HPDE6-E6E7 (cell line): ENCODE measurements around the gene LCE3A.
"Not testable (repeated sequence)": the region's sequence is repeated elsewhere in the genome, so short reads cannot be mapped to it uniquely, and the experiment has no call there.

Source experiments
- DNase-seq: peaks from one replicate; pipeline ENCODE4 v3.0.0; 2011; ENCODE audit warnings: missing footprints; ENCODE audit errors: extremely low spot score

LCE3A gene, protein sequence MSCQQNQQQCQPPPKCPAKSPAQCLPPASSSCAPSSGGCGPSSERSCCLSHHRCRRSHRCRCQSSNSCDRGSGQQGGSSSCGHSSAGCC

DNA sequence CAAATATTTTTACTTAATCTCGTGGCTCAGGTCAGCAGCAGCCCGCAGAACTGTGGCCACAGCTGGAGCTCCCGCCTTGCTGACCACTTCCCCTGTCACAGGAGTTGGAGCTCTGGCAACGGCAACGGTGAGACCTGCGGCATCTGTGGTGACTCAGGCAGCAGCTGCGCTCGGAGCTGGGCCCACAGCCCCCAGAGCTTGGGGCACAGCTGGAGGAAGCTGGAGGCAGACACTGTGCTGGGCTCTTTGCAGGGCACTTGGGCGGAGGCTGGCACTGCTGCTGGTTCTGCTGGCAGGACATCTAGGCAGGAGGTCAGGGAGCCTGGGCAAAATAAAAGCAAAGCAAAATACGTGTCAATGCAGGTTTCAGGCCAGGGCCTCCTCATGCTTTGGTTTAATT, at the start of gene LCE3A:
TSS of gene LCE3A (minus strand) at position 301 of the 400 bp plus-strand sequence. CDS start at position 301, 0 bp downstream.
- DNase-seq, result no peak

DNA sequence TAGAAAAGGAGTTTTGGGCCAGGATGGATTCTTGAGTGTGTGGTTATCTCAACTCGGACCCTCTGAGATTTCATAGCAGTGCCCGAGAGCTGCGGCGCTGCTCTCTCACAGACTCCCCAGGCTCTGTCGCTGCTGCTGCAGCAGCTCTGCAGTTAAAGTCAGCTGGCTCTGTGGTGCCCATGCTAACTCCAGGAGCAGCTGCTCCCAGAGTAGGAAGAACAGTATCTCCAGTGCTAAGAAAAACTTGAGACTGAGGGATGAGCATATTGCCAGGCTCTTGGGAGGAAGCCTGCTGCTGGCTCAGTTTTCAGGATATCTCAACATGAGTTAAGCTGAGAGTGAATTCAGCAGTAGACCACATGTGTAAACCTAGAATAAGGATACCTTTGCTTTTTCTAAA, 44.7 kb upstream of the LCE3A start:
- DNase-seq, result no peak

DNA sequence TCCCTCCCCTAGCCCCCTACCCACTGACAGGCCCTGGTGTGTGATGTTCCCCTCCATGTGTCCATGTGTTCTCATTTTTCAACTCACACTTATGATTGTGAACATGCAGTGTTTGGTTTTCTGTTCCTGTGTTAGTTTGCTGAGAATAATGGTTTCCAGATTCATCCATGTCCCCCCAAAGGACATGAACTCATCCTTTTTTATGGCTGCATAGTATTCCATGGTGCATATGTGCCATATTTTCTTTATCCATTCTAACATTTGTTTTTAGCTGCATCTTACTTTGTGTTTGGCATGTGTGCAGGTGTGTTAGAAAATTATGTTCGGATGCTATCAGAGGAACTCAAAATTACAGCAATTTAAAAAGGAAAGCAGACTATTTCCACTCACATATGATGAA, 43.3 kb upstream of the LCE3A start:
- not testable (repeated sequence) for DNase-seq

DNA sequence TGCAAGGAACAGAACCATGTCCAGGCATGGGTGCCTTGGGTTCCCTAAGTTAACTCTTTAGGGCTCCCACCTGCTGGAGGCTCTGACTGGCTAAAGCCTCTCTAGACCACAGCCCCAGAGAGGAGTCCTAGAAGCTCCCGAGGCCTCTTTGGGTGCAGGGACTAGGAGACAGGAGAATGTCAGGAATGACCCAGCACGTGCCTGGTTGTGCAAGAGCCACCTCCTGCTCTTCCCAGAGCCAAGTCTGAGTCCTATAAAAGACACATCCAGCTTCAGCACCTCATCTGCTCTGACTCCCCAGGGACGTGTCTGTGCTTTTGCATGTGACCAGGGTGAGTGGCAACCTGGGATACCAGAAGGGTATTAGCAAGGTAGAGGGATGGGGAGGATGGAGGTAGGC, 40.2 kb upstream of the LCE3A start, which contains the start of gene LCE2D:
TSS of gene LCE2D (plus strand) at position 283 of the 400 bp plus-strand sequence. CDS start 726 bp downstream, outside the sequence.
- DNase-seq, result no peak

DNA sequence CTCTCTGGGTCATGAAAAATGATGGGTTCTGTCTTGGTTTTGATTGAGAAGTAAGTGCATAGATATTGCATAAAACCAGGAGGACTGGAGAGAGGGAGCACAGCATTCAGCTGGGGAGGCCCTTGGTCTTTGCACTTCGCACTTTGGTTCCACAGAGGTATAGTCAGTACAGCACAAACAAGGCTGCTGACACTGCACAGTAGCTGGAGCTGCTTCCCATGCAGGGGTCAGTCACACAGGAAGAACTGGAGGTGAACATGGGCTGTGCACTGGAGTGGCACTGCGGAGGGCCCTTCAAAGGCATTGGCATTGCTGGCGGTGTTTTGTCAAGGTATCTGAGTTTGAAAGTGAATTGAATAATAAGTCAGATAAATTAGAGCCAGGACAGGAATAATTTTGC, 35.7 kb upstream of the LCE3A start:
- DNase-seq, result no peak

DNA sequence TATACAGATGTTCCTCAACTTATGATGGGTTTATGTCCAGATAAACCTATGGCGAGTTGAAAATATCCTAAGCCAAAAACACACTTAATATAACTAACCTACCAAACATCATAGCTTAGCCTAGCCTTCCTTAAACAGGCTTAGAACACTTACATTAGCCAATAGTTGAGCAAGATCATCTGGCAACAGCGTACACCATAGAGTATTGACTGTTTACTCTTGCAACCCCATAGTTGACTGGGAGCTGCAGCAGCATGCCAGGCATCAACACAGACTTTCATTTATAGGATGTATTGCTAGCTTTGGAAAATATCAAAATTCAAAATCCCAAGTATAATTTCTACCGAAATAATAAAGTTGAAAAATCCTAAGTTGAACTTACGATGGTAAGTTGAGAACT, 34.8 kb upstream of the LCE3A start:
- DNase-seq, result no peak

DNA sequence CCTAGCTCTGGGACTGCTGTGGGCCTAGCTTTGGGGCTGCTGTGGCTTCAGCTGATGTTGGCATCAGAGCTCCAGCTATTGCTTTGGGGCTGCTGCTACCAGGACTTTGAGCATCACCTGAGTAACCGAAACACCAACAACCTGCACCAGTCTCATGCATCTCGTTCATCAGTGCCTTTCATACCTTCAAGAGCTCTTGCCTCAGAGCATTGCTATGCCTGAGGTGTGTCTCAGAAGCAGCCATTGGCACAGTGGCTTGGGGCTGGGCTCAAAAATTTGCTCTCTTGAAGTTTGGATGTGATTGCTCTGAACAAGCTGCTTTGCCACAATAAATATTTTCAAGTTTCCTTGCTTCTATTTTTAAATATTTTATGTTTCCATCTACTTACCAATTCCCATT, 33.6 kb upstream of the LCE3A start:
- no peak for DNase-seq

DNA sequence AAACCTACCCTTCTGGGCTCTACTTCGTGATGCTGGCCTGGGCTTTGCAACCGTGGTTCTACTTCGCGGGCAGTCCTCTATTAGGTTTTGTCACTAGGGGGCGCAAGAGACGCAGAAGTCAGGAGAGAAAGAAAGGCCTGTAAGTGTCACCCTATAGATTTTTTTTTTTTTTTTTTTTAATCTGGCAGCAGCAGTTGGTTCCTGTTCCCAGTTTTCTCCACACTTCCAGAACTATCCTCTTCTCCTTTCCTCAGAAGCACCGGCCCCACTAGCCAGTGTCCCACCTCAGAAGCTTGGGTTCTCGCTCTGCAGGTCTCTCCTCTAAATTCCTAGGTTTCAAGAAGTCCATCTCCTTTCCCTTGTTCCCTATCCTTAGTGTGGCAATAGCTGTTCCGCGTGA, 31.2 kb upstream of the LCE3A start:
- DNase-seq, result peak; percentile 67

DNA sequence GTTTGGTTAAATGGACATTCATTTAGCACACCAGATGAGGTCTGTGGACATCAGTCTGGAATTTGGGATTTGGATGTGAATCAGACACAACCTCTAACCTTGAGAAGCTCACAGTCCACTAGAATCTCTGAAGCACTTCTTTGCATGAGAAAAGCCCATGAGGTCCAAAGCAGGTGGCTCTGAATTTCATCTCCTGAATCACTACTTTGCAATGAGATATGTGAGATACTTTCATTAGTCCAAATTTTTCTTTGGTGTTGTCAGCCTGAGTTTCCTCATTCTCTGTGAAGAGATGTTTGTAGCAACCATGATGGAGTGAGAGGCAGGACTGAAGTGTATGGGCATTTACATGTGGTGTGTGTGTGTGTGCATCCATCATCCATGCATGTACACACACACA, 23.8 kb upstream of the LCE3A start:
- no peak for DNase-seq

DNA sequence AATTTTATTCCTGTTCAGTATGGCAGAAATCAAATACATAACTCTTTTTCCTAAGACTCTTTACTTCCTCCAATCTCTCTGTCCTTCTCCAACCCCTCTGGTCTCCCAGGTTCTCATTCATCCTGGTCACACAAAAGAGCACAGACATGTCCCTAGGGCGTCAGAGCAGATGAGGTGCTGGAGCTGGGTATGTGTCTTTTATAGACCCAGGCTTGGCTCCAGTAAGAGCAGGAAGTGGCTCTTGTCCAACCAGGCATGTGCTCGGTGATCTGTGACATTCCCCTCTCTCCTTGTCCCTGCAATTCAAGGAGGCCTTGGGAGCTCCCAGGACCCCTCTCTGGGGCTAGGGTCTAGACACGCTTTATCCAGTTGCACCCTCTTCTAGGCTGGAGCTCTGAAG, 22.2 kb upstream of the LCE3A start:
- no peak for DNase-seq

DNA sequence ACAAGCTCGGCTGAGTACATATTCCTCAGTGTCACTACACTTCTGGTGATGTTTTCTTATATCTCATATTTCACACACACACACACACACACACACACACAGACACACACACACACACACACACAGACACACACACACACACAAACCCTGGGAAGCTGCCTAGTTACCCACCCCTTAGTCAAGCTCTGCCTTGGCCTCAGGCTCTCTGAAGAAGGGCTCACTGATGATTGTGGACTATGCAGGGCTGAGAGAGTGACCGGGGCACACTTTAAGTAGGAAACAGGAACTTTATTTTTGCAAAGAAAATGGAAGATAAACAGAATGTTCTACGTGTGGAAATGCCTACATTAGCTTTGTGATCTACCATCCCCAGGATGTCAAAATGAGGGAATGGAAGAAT, 21.0 kb upstream of the LCE3A start:
- no peak for DNase-seq

DNA sequence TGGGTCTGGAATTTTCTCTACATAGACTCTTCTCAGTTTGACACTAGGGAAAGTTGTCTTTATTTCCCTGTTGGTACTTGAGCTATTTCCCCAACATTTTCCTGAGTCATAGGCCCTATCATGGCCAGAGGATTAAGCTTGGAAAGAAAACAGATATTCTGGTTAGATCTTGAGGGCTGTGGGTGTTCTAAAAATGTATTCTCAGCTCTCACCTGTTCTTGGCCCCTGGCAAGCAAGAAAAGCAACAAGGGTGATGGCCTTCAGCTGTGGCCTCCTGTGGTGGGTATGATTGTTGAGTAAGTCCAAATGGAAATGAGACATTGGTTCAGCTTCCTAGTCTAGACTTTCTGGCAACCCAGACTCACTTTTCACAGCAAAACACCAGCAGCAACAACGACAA, 17.4 kb upstream of the LCE3A start:
- DNase-seq, result no peak

DNA sequence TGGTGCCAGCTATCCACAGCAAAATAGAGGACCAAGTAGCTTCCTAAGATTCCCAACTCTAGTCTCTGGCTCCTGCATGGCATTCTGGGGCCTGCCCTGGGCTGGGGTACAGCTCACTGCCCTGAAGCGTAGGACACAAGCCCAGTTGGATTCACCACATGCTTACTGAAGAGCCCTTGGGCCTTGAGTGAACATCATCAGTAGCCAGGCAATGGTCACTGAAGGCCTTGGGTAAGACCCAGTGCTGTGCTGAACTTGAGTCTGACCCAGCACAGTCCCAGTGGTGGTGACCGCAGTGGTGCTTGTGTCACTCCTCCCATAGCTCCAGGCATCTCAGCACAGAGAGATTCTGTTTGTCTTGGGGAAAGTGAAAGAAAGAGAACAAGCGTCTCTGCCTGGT, 7.7 kb upstream of the LCE3A start:
- no peak for DNase-seq

DNA sequence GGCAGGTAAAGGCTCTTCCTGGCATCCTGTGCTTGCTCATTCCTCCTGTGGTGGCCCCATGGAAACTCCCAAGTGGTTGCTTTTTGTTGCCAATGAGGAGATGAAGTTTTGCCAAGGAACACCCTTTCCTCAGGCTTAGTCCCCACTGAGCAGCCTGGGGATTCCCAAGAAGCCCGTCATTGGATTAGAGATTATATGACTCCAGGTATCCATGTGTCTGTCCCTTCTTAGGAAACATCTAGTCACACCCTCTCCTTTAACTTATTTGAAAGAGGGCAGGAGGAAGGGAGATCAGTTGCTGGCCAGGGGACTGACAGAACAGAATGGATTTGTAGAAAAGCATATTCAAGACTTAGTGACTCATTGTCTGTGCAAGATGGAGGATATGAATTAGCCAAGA, 3.8 kb upstream of the LCE3A start:
- no peak for DNase-seq

DNA sequence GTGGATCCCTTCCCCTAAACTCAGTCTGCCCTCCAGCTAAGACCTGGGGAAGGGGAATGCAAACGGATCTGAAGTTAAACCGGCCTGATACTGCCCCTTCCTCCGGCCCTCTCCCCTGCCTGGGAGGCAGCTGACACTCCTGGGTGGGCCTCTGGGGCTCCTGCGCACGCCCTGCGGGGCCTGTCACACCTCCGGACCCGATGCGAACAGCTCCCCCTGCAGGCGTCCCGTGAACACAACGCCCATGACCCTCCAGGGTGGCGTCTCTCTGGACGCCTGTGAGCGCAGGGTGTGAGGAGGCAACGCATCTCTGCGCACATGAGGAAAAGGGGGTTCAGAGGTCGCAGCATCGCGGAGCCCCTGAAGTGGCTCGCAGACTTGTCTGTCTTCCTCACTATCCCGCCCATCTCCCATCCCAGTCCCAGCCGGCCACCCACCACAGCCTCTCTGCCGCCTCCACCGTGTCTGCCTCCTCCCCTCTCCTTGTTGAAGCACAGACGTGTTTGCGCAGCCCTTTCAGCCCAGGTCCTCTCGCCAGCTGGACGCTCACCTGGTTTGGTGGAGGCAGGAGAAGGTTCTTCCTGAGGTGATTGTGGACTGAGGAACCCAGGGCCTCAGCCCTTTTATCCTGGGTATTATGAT, 421 bp upstream of the LCE3A start:
- no peak for DNase-seq

DNA sequence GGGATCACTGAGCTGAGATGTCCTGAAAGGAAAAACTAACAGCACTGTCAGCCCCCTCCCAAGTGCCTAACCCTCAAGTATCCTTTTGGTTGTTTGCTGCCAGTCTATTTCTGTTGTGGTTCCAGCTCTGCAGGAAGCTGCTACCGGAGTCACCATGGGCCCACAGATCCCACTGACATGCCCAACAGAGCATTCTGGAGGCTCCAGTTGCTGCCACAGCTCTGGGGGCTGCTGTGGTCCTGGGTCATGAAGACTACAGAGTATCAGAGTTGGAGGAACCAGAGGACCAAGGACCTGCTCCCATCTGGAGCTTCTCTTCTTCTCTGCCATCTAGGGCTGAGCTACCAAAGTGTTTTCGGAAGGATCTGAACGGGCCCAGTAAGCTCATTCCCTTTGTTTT, 910 bp downstream of the LCE3A start:
- no peak for DNase-seq

DNA sequence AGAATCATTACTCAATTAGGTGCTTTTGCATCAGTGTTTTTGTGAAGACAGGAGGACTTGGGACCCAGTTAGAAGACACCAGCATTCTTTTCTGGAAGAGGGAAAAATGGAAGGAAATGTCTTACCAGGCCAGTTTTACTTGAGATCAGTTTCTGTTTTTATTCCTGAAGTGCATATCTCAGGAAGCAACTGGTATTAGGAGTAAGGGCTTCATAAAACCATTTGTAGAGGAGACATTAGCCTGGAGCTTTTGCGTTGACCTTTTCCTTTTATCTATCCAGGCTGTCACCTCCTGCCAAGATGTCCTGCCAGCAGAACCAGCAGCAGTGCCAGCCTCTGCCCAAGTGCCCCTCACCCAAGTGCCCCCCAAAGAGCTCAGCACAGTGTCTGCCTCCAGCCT, 9.4 kb downstream of the LCE3A start, which contains the start of gene LCE3B:
TSS of gene LCE3B (plus strand) at position 301 of the 400 bp plus-strand sequence. CDS start at position 301, 0 bp downstream.
- no peak for DNase-seq

DNA sequence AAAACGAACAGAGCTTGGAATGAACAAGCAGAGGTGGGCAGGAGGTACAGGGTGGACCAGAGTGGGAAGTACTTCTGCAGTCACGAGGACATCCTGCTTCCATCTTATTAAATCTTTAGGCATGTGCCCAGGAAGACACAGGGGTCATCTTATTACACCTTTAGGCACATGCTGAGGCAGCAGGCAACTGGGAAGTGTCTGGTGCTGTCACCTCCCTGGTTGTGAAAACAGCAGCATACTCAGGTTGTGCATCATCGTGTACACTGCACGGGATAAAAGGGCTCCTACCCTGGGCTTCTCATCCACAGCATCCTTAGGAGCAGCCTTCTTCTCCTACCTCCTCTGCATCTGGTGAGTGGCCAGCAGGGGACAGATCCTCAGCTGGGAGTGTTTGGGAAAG, 23.0 kb downstream of the LCE3A start, which contains the start of gene LCE3C:
TSS of gene LCE3C (plus strand) at position 301 of the 400 bp plus-strand sequence. CDS start 498 bp downstream, outside the sequence.
- DNase-seq, result no peak

DNA sequence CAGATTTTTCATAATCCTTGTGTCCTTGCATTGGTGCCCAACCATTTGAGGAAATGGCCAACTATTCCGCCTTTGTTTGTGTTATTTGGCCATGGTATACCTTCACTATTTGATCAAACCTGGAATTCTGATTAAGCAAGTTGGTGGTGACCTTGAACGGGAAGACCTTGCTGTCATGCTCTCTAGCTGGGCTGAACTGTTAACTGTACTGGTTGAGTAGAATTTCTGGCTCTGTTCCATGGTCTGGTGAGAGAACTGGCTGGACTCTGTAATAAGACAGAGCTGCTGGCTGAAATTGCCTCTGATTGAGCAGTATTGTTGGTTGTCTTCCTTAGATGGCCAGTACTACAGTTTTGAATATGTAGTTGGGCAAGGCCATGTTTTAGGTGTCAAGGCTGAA, 25.9 kb downstream of the LCE3A start:
- no peak for DNase-seq

DNA sequence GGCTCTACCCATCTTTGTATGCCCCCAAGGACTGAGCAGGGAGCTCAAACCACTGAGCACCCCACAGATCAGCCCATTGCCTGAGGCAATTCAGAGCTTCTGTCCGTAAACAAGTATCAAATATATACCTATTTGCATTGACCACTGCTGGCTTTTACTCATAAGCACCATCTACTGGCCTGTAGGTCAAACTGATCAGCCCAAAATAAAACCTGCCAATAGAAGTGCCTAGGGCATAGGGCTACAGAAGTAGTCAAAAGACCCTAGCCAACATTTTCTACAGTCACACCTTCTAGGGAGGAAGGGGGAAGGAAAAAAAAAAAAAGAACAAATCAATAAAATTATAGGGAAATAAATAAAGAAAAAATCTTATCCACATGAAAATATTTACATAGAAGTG, 37.3 kb downstream of the LCE3A start:
- DNase-seq, result no peak

DNA sequence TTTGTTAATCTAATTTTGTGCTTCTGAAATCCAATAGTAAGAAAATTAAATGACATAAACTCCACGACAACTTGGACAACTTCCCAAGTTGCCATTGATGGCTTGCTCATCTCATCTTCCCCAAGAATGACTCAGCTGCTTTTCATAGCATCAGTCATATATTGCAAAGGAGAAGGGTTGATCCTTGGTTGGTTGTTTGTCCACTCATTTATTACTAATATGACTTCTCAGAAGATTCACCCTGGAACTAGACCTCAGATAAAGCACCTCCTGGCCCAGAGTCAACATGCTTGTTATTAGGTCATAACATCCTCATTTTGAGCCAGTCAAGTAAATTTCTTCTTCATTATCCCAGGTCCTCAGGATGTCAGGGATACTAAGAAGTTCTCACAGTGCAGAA, 40.3 kb downstream of the LCE3A start:
- peak; percentile 43 for DNase-seq

DNA sequence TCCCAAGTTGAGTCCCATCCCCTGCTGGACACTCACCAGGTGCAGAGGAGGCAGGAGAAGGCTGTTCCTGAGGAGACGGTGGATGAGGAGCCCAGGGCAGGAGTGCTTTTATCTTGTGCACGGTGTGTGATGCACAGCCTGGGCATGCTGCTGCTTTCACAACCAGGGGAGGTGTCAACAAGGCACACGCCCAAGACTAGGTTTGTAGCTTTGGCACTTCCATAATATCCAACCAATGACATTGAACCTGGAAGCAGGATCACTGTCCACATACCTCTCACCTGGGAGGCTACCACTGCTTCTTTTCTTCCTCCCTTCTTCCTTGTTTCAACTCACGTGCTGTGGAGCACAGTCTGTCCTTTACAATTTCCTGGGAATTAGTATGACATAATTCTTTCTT, 42.5 kb downstream of the LCE3A start, which contains the start of gene LCE3D:
TSS of gene LCE3D (minus strand) at position 84 of the 400 bp plus-strand sequence. CDS start 580 bp downstream, outside the sequence.
- DNase-seq, result no peak

DNA sequence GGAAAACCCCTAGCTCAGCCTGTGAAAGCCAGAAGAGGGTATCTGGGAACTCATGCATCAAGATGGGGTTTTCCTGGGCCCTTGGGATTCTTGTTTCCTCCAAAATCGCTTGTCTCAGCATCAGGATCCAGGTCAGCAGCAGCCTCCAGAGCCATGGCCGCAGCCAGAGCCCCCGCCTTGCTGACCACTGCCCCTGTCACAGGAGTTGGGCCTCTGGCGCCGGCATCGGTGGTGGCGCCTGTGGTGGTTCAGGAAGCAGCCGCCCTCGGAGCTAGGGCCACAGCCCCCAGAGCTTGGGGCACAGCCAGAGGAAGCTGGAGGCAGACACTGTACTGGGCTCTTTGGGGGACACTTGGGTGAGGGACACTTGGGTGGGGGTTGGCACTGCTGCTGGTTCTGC, 43.4 kb downstream of the LCE3A start:
- not testable (repeated sequence) for DNase-seq

DNA sequence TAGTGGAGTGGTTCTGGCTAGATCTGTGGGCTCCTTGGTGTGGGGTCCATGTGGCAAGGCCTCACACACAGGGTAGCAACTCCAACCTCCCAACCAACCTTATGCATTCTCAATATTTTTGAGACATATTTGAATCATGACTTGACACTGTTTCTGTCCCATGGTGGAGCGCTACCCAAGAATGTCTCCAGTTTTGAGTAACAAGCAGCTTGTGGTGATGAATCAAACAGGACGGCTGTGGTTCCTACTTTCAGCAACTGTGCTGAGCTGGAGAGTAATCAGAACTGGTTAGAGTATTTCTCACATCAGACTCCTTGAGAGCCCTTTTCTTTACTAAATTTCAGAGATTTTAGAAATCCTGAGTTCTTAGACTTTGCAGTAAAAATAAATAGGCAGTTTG, 45.7 kb downstream of the LCE3A start:
- no peak for DNase-seq
